Esophagus squamous epithelium (tissue), 4 donors: Measurements from ENCODE around the gene DCC.

ENCODE experiments used
- CTCF ChIP-seq, 6 experiments: fragments of 450-650 bp in 4 of 6; fragments of 200-600 bp in 2 of 6; sonication (generic) in 2 of 6; IDR thresholded peaks; one replicate each; pipeline ENCODE4 v1.5.1; 2016 to 2019; ENCODE audit warnings: antibody characterized with exemption in 6 of 6, mild to moderate bottlenecking in 4 of 6, moderate library complexity in 4 of 6
- POLR2A ChIP-seq, 4 donors: fragments of 450-650 bp; IDR thresholded peaks; one replicate each; pipeline ENCODE4 v1.6.1; 2017; ENCODE audit warnings: antibody characterized with exemption in 4 of 4, mild to moderate bottlenecking in 4 of 4, moderate library complexity in 3 of 4

GRCh38 chr18:52342456-52342855, 2.5 kb downstream of the DCC start:
- no peak for TF ChIP-seq CTCF (IDR thresholded peaks at IDR 0.05)
- TF ChIP-seq POLR2A (IDR thresholded peaks at IDR 0.05): no peak
